ENCODE results near the gene SBK2. TPM values are rescaled to one million over a fixed set of nuclear protein-coding genes. Genes with fewer than 3 reads are reported as not detected.
A peak's percentile ranks its signal among the peaks of the same experiment; 100 is the strongest.

Gene SBK2
- total and polyA plus RNA-seq, 2 donors (not counting 1 experiment from before 2014, with no cell fraction given) = not detected

GRCh38 chr19:55563261-55563690 is 26.3 kb upstream of the SBK2 start:
- Histone ChIP-seq H3K9ac (ENCODE audit: insufficient read depth, low read length) (no peak overlapping the region), H3K4me1 (ENCODE audit: control insufficient read depth, extremely low read depth, insufficient read depth, low read length) (no peaks in the 10 kb centered on the region), H2AFZ (ENCODE audit: low read length) (no peak overlapping the region), H4K20me1 (ENCODE audit: control insufficient read depth, extremely low read depth, insufficient read depth, low read length) (no peaks in the 10 kb centered on the region), H3K36me3 (ENCODE audit: control insufficient read depth, insufficient read depth, low read length) (no peaks in the 10 kb centered on the region), H3K79me2 (ENCODE audit: control insufficient read depth, insufficient read depth, low read length) (no peaks in the 10 kb centered on the region), H3K27me3 (ENCODE audit: control insufficient read depth, insufficient read depth, low read length) (no peaks in the 10 kb centered on the region), H3K9me3 (ENCODE audit: control insufficient read depth, insufficient read depth, low read depth, low read length) (no peaks in the 10 kb centered on the region), H3K4me3 (replicated peaks in 1 of 4; ENCODE audit: control extremely low read depth in 1 of 4, insufficient read depth in 1 of 4, low read depth in 3 of 4, low read length in 4 of 4) (no peak overlapping the region), H3K4me2 (ENCODE audit: extremely low read depth, insufficient read depth, low read length) (no peak overlapping the region), H3K27ac (ENCODE audit: insufficient read depth, low read length) (no peak overlapping the region)
- peak in 1 of 2 donors; percentile 24 for DNase-seq (ENCODE audit: low read depth in 2 of 2)
- TF ChIP-seq, protein P1, sequence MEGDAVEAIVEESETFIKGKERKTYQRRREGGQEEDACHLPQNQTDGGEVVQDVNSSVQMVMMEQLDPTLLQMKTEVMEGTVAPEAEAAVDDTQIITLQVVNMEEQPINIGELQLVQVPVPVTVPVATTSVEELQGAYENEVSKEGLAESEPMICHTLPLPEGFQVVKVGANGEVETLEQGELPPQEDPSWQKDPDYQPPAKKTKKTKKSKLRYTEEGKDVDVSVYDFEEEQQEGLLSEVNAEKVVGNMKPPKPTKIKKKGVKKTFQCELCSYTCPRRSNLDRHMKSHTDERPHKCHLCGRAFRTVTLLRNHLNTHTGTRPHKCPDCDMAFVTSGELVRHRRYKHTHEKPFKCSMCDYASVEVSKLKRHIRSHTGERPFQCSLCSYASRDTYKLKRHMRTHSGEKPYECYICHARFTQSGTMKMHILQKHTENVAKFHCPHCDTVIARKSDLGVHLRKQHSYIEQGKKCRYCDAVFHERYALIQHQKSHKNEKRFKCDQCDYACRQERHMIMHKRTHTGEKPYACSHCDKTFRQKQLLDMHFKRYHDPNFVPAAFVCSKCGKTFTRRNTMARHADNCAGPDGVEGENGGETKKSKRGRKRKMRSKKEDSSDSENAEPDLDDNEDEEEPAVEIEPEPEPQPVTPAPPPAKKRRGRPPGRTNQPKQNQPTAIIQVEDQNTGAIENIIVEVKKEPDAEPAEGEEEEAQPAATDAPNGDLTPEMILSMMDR (conservative IDR thresholded peaks at IDR 0.05 in 1 of 2, IDR thresholded peaks at IDR 0.05 in 1 of 2; ENCODE audit: low read depth in 1 of 2, low read length in 2 of 2) = no peak
- no peak for TF ChIP-seq EZH2 (IDR thresholded peaks at IDR 0.05; ENCODE audit: low read length, missing control alignments)

DNA sequence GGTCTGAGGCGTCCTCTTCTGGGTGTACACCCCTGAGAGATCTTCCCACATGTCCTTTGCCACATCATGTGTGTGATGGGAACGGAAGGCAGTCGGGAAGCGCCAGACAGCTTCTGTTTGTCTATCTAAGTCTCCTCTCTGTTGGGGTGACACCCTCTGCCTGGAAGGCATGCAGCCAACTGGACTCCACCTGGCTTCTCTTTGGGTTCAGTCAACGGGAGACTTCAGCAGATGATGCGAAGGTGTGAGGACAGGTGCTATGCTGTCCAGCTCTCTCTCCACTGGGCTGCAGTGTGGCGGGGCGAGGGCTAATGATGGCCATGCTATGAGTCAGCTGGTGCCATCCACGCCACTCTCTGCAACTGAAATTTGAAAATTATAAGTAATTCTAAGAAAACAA is 22.8 kb upstream of the SBK2 start:
- no peak for DNase-seq (ENCODE audit: low read depth in 2 of 2)
- no peaks in the 10 kb centered on the region for H3K9me3 ChIP-seq (ENCODE audit: control insufficient read depth, insufficient read depth, low read depth, low read length)
- H3K4me3 ChIP-seq (replicated peaks in 1 of 4; ENCODE audit: control extremely low read depth in 1 of 4, insufficient read depth in 1 of 4, low read depth in 3 of 4, low read length in 4 of 4) = no peak overlapping the region
- no peak overlapping the region for H2AFZ ChIP-seq (ENCODE audit: low read length)
- H3K27me3 ChIP-seq (ENCODE audit: control insufficient read depth, insufficient read depth, low read length) = no peaks in the 10 kb centered on the region
- H4K20me1 ChIP-seq (ENCODE audit: control insufficient read depth, extremely low read depth, insufficient read depth, low read length) = no peaks in the 10 kb centered on the region
- no peaks in the 10 kb centered on the region for H3K36me3 ChIP-seq (ENCODE audit: control insufficient read depth, insufficient read depth, low read length)
- no peak overlapping the region for H3K9ac ChIP-seq (ENCODE audit: insufficient read depth, low read length)
- H3K27ac ChIP-seq (ENCODE audit: insufficient read depth, low read length) = no peak overlapping the region
- no peaks in the 10 kb centered on the region for H3K79me2 ChIP-seq (ENCODE audit: control insufficient read depth, insufficient read depth, low read length)
- H3K4me1 ChIP-seq (ENCODE audit: control insufficient read depth, extremely low read depth, insufficient read depth, low read length) = no peaks in the 10 kb centered on the region
- TF ChIP-seq, protein P1 (conservative IDR thresholded peaks at IDR 0.05 in 1 of 2, IDR thresholded peaks at IDR 0.05 in 1 of 2; ENCODE audit: low read depth in 1 of 2, low read length in 2 of 2) = no peak
- no peak for TF ChIP-seq EZH2 (IDR thresholded peaks at IDR 0.05; ENCODE audit: low read length, missing control alignments)
- H3K4me2 ChIP-seq (ENCODE audit: extremely low read depth, insufficient read depth, low read length) = no peak overlapping the region

DNA sequence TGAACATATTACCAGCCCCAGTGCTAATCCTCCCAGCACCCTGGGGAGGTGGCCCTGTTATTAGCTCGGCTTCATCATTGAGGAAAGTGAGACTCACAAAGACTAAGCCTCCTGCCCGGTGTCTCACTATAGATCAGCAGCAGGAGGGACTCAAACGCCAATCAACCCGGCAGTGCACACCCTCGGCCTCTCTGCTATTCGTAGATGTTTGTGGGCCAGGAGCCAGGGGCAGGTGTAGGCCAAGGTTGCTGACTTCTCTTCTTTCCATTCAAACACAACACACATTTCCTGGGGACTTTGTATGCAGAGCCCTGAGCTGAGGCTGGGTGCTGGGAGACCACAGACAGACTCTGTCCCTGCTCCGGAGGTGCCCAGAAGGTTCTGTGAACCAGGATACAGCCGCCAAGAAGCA is 17.8 kb upstream of the SBK2 start:
- Histone ChIP-seq H3K9me3 (ENCODE audit: control insufficient read depth, insufficient read depth, low read depth, low read length) (no peaks in the 10 kb centered on the region), H3K27ac (ENCODE audit: insufficient read depth, low read length) (no peak overlapping the region), H3K4me3 (replicated peaks in 1 of 4; ENCODE audit: control extremely low read depth in 1 of 4, insufficient read depth in 1 of 4, low read depth in 3 of 4, low read length in 4 of 4) (no peak overlapping the region), H3K4me2 (ENCODE audit: extremely low read depth, insufficient read depth, low read length) (no peak overlapping the region), H3K9ac (ENCODE audit: insufficient read depth, low read length) (no peak overlapping the region), H4K20me1 (ENCODE audit: control insufficient read depth, extremely low read depth, insufficient read depth, low read length) (no peaks in the 10 kb centered on the region), H3K79me2 (ENCODE audit: control insufficient read depth, insufficient read depth, low read length) (no peaks in the 10 kb centered on the region), H3K4me1 (ENCODE audit: control insufficient read depth, extremely low read depth, insufficient read depth, low read length) (peaks cover 12% of the 10 kb centered on the region), H3K36me3 (ENCODE audit: control insufficient read depth, insufficient read depth, low read length) (no peaks in the 10 kb centered on the region), H2AFZ (ENCODE audit: low read length) (no peak overlapping the region), H3K27me3 (ENCODE audit: control insufficient read depth, insufficient read depth, low read length) (no peaks in the 10 kb centered on the region)
- DNase-seq (ENCODE audit: low read depth in 2 of 2) = no peak
- TF ChIP-seq, protein P1 (conservative IDR thresholded peaks at IDR 0.05 in 1 of 2, IDR thresholded peaks at IDR 0.05 in 1 of 2; ENCODE audit: low read depth in 1 of 2, low read length in 2 of 2) = no peak
- TF ChIP-seq EZH2 (IDR thresholded peaks at IDR 0.05; ENCODE audit: low read length, missing control alignments) = no peak
